ENCODE results near the gene CELSR1. TPM values are rescaled to one million over a fixed set of nuclear protein-coding genes. Genes with fewer than 3 reads are reported as not detected.

The CELSR1 gene
- total RNA-seq, 1 experiment from 2014 or later, result 22.6 TPM

GRCh38 chr22:46358766-46359165 is 178.7 kb downstream of the CELSR1 start:
- Histone ChIP-seq H3K4me1 (ENCODE audit: insufficient read depth, low read length) (no peaks in the 10 kb centered on the region; the same call in 1 of the 2 replicates), H3K23ac (ENCODE audit: insufficient read length, low read depth, low read length) (no peak overlapping the region), H3K79me2 (ENCODE audit: insufficient read depth, low read length) (no peaks in the 10 kb centered on the region), H2BK15ac (ENCODE audit: low read depth, low read length) (no peak overlapping the region), H3K9me3 (ENCODE audit: control insufficient read depth, low read depth, low read length) (no peaks in the 10 kb centered on the region), H3K9ac (ENCODE audit: extremely low read depth, insufficient read length, low read length) (no peak overlapping the region), H3K23me2 (ENCODE audit: insufficient read length, low read depth, low read length, poor library complexity, severe bottlenecking) (no peaks in the 10 kb centered on the region), H4K20me1 (ENCODE audit: control insufficient read depth, insufficient read depth, insufficient read length) (no peaks in the 10 kb centered on the region), H3K79me1 (ENCODE audit: insufficient read depth, low read depth, low read length, poor library complexity, severe bottlenecking) (no peaks in the 10 kb centered on the region), H4K8ac (replicated peaks; ENCODE audit: insufficient read length, low read depth, low read length) (no peak overlapping the region), H4K5ac (ENCODE audit: insufficient read length, low read depth, low read length) (no peak overlapping the region), H2AFZ (ENCODE audit: low read length) (no peak overlapping the region), H3K27ac (ENCODE audit: insufficient read length, low read depth, low read length) (no peak overlapping the region), H4K91ac (ENCODE audit: insufficient read length, low read depth, low read length) (no peak overlapping the region), H3K18ac (ENCODE audit: insufficient read length, low read depth, low read length) (no peak overlapping the region), H3T11ph (ENCODE audit: low read length) (no peak overlapping the region), H3K4me2 (ENCODE audit: insufficient read depth, insufficient read length, low read length) (no peak overlapping the region), H3K27me3 (ENCODE audit: insufficient read depth, low read length) (no peaks in the 10 kb centered on the region), H2BK12ac (ENCODE audit: insufficient read length, low read depth, low read length) (no peak overlapping the region), H3K56ac (ENCODE audit: insufficient read length, low read depth, low read length) (no peak overlapping the region), H2AK5ac (ENCODE audit: insufficient read length, low read length) (no peak overlapping the region), H2BK120ac (ENCODE audit: low read depth, low read length, poor library complexity, severe bottlenecking) (no peak overlapping the region), H2BK5ac (ENCODE audit: insufficient read length, low read length) (no peak overlapping the region), H3K14ac (ENCODE audit: insufficient read depth, low read length) (no peak overlapping the region), H2BK20ac (ENCODE audit: low read depth, low read length, poor library complexity, severe bottlenecking) (no peak overlapping the region), H3K4ac (ENCODE audit: low read depth, low read length) (no peak overlapping the region)
- Mint-ChIP-seq H3K27ac (peak overlapping the region in 2 of 3 experiments; percentile 17 to 53; a peak in 3 of 7 replicates), H3K4me1 (no peaks in the 10 kb centered on the region; a peak in 1 of 4 replicates), H3K9me3 (peaks cover 2 to 8% of the 10 kb centered on the region in 2 experiments; a peak in 2 of 5 replicates), H3K4me3 (no peak overlapping the region), H3K36me3 (ENCODE audit: insufficient read depth in 1 of 3, low read depth in 3 of 3) (peaks cover 15 to 66% (median 51%) of the 10 kb centered on the region in 3 experiments; a peak in 6 of 7 replicates), H3K27me3 (ENCODE audit: low read depth) (no peaks in the 10 kb centered on the region; the same call in 1 of the 2 replicates)
- no peak for TF ChIP-seq CTCF (conservative IDR thresholded peaks at IDR 0.05)
- no CpG with 5 or more reads among the region's 6 CpGs for WGBS (ENCODE audit: extremely low coverage, insufficient read length, low lambda C conversion rate)
- no peak for DNase-seq

Measured in H9 (cell line).